Spleen (tissue), 11 donors: ENCODE results near the gene PARN. TPM values are rescaled to one million over a fixed set of nuclear protein-coding genes. Genes with fewer than 3 reads are reported as not detected.

ENCODE experiments used
- DNase-seq: peaks from one replicate; pipeline ENCODE4 v3.0.0-alpha.2; 2020
- H3K27ac ChIP-seq, 8 donors: fragments of 200-600 bp; sonication (generic) in 7 of 8; 1 replicate in 4 of 8; 2 replicates in 4 of 8; pipeline versions ENCODE4 v1.5.0 to v1.8.0; 2016 to 2021; ENCODE audit warnings: inconsistent platforms in 4 of 8, mild to moderate bottlenecking in 4 of 8, moderate library complexity in 1 of 8
- H3K27me3 ChIP-seq, 7 donors: fragments of 200-600 bp; sonication (generic) in 6 of 7; replicated peaks in 1 of 7; 1 replicate in 4 of 7; 2 replicates in 3 of 7; pipeline versions ENCODE4 v1.5.0 to v1.8.0; 2016 to 2021; ENCODE audit warnings: inconsistent platforms in 3 of 7, mild to moderate bottlenecking in 1 of 7
- H3K36me3 ChIP-seq, 6 donors: fragments of 200-600 bp; sonication (generic) in 5 of 6; 1 replicate in 4 of 6; 2 replicates in 2 of 6; pipeline versions ENCODE4 v1.5.0 to v1.8.0; 2016 to 2021; ENCODE audit warnings: inconsistent platforms in 2 of 6
- H3K4me1 ChIP-seq, 6 donors: fragments of 200-600 bp; sonication (generic) in 5 of 6; 1 replicate in 3 of 6; 2 replicates in 3 of 6; pipeline versions ENCODE4 v1.5.0 to v1.8.0; 2016 to 2021; ENCODE audit warnings: inconsistent platforms in 3 of 6
- H3K4me3 ChIP-seq, 8 donors: fragments of 200-600 bp; sonication (generic) in 7 of 8; 1 replicate in 4 of 8; 2 replicates in 4 of 8; pipeline versions ENCODE4 v1.5.0 to v1.8.0; 2016 to 2021; ENCODE audit warnings: inconsistent platforms in 4 of 8, mild to moderate bottlenecking in 4 of 8, moderate library complexity in 2 of 8
- H3K9me3 ChIP-seq, 8 donors: fragments of 200-600 bp; sonication (generic) in 7 of 8; 1 replicate in 4 of 8; 2 replicates in 4 of 8; pipeline versions ENCODE4 v1.5.0 to v1.8.0; 2016 to 2021; ENCODE audit warnings: inconsistent platforms in 4 of 8
- CTCF ChIP-seq, 11 experiments: fragments of 200-600 bp in 7 of 11; fragments of 450-650 bp in 4 of 11; sonication (generic) in 4 of 11; IDR thresholded peaks in 8 of 11; conservative IDR thresholded peaks in 3 of 11; 1 replicate in 7 of 11; 2 replicates in 4 of 11; pipeline versions ENCODE4 v1.4.0 to v1.8.0; 2016 to 2021; ENCODE audit warnings: antibody characterized with exemption in 11 of 11, inconsistent platforms in 4 of 11, mild to moderate bottlenecking in 1 of 11
- POLR2A ChIP-seq, 3 donors: fragments of 450-650 bp; IDR thresholded peaks; one replicate each; pipeline ENCODE4 v1.5.1; 2017; ENCODE audit warnings: antibody characterized with exemption in 3 of 3, mild to moderate bottlenecking in 1 of 3
- POLR2AphosphoS5 ChIP-seq, 3 donors: sonication (generic); formaldehyde crosslinking; IDR thresholded peaks; one replicate each; pipeline ENCODE4 v1.5.1; 2017; ENCODE audit warnings: antibody characterized with exemption in 3 of 3
- WGBS, 5 donors: extraction: QIAGEN DNeasy Blood & Tissue Kit in 3 of 5; methylation state at CpG; one replicate each; pipeline versions ENCODE4 v1.1.5 to v1.1.7; 2013 to 2018; 5-methylcytosine and 5-hydroxymethylcytosine counted together
- intact Hi-C: fragments of 100-400 bp; cut with DNase I; formaldehyde crosslinking; loops from one replicate; pipeline ENCODE4 v1.15.0; 2023; ENCODE audit warnings: low total_unique reads
- polyA plus RNA-seq, 3 donors: library from polyadenylated mRNA; stranded (reverse); fragments of 200-250 nt; gene quantifications; one replicate each; pipeline ENCODE4 v1.2.1, GENCODE V29; 2013
- total RNA-seq, 7 donors: library from RNA; depleted of rRNA in 3 of 7; stranded (reverse); fragments of >200 nt in 3 of 7; fragmentation: NEBNext Ultra II Directional in 4 of 7; extraction: Animal tissue kit (Norgen Biotek cat#: 25700) in 4 of 7; gene quantifications; one replicate each; pipeline versions ENCODE4 v1.1.0 to v1.2.1, GENCODE V29; 2016 to 2021
- donor health status: healthy with polysubstance abuse.
- donor health status: DM: no; HTN: no; CAD: no; lungs with moderate emphysema.
- donor health status: DM: no; HTN: no; CAD: no.
- donor health status: Bipolar disorder and iron deficiency.
- donor health status: healthy.
- donor health status: DM: no; HTN: no; CAD: no.
- donor health status: DM: yes; HTN: yes; CAD: no.

Gene PARN
- total and polyA plus RNA-seq, 10 donors, result 10.3 to 49.0 (median 35.6) TPM

GRCh38 chr16:14559809-14560241 is 70.2 kb downstream of the PARN start:
- intact Hi-C loops, result no loop called here
- Histone ChIP-seq H3K27me3 (no peaks in the 10 kb centered on the region), H3K27ac (no peak overlapping the region), H3K9me3 (no peaks in the 10 kb centered on the region), H3K4me1 (peaks cover 0 to under 1% (median 0%) of the 10 kb centered on the region in 6 donors), H3K36me3 (peaks cover 0 to 62% (median 5%) of the 10 kb centered on the region in 6 donors), H3K4me3 (no peak overlapping the region)
- no peak for DNase-seq
- no peak for TF ChIP-seq POLR2A (IDR thresholded peaks at IDR 0.05)
- WGBS, 5 donors, result 72 to 91% (median 81%) methylated on average over 8 of the region's 8 CpGs

DNA sequence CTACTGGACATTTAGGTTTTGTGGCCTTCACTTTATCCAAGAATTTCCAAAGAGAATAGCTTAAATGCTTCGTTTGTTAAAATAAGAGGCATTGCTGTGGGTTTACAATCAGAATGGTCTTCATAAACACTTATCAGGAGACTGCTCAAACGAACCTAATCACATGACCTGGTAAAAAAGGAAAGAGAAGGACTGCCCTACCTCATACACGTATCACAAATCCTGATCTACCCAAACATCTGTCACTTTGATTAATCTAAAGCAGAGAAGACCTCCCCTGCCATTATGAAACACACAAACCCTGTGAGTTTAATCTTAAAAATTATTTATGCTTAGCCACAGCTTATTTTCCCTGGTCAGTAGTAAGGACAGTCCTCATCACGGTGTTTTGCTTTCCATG is 76.6 kb downstream of the PARN start:
- no peaks in the 10 kb centered on the region for H3K27me3 ChIP-seq
- H3K9me3 ChIP-seq, result no peaks in the 10 kb centered on the region
- H3K27ac ChIP-seq, result no peak overlapping the region
- H3K4me3 ChIP-seq, result no peak overlapping the region
- WGBS, 5 donors, result 73 to 80% (median 77%) methylated on average over 4 of the region's 4 CpGs
- H3K4me1 ChIP-seq, result no peaks in the 10 kb centered on the region
- intact Hi-C loops, result no loop called here
- H3K36me3 ChIP-seq, result peaks cover 0 to 91% (median 43%) of the 10 kb centered on the region in 6 donors
- no peak for TF ChIP-seq CTCF (IDR thresholded peaks at IDR 0.05 in 8 of 11, conservative IDR thresholded peaks at IDR 0.05 in 3 of 11)
- TF ChIP-seq POLR2AphosphoS5 (IDR thresholded peaks at IDR 0.05), result no peak
- no peak for TF ChIP-seq POLR2A (IDR thresholded peaks at IDR 0.05)
- DNase-seq, result no peak

- H3K4me1 ChIP-seq, result no peaks in the 10 kb centered on the region
- intact Hi-C loops, result no loop called here
- H3K4me3 ChIP-seq, result no peak overlapping the region
- no peak overlapping the region for H3K27ac ChIP-seq
- H3K36me3 ChIP-seq, result peaks cover 0 to 90% (median 39%) of the 10 kb centered on the region in 6 donors
- TF ChIP-seq POLR2A (IDR thresholded peaks at IDR 0.05) (no peak), POLR2AphosphoS5 (IDR thresholded peaks at IDR 0.05) (no peak), CTCF (IDR thresholded peaks at IDR 0.05 in 8 of 11, conservative IDR thresholded peaks at IDR 0.05 in 3 of 11) (no peak)
- DNase-seq, result no peak
- no peaks in the 10 kb centered on the region for H3K9me3 ChIP-seq
- H3K27me3 ChIP-seq, result no peaks in the 10 kb centered on the region
- 90 to 95% (median 92%) methylated on average over 5 of the region's 5 CpGs for WGBS, 5 donors
Measured at GRCh38 chr16:14549789-14550153, 80.3 kb downstream of the PARN start.

DNA sequence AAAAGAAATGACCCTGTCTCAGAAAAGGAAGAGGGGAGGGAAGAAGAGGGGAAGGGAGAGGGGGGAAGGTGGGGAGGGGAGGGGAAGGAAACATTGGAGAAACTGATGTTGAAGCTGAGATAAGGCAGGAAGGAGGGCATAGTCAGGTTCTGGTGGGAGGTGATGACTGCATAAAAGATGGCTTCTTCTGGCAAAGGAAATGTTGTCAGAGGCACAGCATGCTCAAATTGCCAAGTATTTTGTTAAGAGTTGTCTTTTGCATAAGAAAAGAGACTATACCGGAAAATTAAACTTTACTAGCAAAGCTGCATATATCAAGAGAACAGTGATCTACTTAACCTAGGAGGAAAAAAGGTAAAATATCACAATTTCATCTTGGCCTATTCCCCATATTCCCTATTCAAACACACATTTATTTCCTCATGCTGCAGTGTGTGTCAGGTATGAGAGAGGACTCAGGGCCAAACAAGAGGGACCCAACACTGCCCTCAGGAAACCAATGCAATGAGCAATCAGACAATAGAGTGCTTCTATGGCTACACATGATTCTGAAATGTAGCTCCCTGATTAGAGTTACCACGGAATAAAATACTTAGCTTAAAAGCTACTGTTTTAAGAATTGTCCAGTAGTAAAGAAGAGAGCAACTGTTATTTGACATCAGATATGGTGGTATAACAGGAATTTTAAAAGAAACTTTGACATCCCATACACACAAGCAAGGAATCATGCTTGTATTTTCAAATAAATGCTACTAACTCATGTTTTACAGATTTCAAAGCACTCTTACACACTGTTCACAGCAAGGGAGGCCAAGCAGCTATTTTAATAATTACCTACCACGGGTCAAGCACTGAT is 80.9 kb downstream of the PARN start:
- Histone ChIP-seq H3K36me3 (peaks cover 0 to 90% (median 38%) of the 10 kb centered on the region in 6 donors), H3K27ac (no peak overlapping the region), H3K4me3 (no peak overlapping the region), H3K9me3 (no peaks in the 10 kb centered on the region), H3K4me1 (no peaks in the 10 kb centered on the region), H3K27me3 (no peaks in the 10 kb centered on the region)
- WGBS, 5 donors, result 92 to 95% (median 94%) methylated on average over 3 of the region's 3 CpGs
- no peak for DNase-seq
- TF ChIP-seq CTCF (IDR thresholded peaks at IDR 0.05 in 8 of 11, conservative IDR thresholded peaks at IDR 0.05 in 3 of 11) (no peak), POLR2A (IDR thresholded peaks at IDR 0.05) (no peak), POLR2AphosphoS5 (IDR thresholded peaks at IDR 0.05) (no peak)
- intact Hi-C loops, result no loop called here
